Measurements from ENCODE around the gene OSBPL5. TPM values are rescaled to one million over a fixed set of nuclear protein-coding genes. Genes with fewer than 3 reads are reported as not detected.
A peak's percentile ranks its signal among the peaks of the same experiment; 100 is the strongest.

Gene OSBPL5
- total and polyA plus RNA-seq, 9 of the 15 experiments (the other 6 are each of a cell fraction or from before 2014, with no cell fraction given) = 0.06 to 14.8 (median 3.2) TPM

GRCh38 chr11:3140291-3140603, 24.9 kb downstream of the OSBPL5 start (continued):
- TF ChIP-seq TAF9B (IDR thresholded peaks at IDR 0.05; ENCODE audit: partially characterized antibody) = no peak
- TF ChIP-seq GATAD2B (IDR thresholded peaks at IDR 0.05; ENCODE audit: borderline replicate concordance) = no peak

- no peak overlapping the region for H3K27ac ChIP-seq (ENCODE audit: extremely low read depth, low read depth, low read length)
- ATAC-seq (no peak), FAIRE-seq (no peak), DNase-seq (ENCODE audit: extremely low read depth in 1 of 4, low spot score in 3 of 4) (no peak)
- in situ Hi-C loops (cut with MboI) (no loop called here), intact Hi-C loops (cut with micrococcal nuclease) (no loop called here)
- no peak overlapping the region for H3K4me3 ChIP-seq
- H3K9ac ChIP-seq (ENCODE audit: insufficient read depth in 1 of 2, low read depth in 2 of 2, low read length in 2 of 2) = peak overlapping the region in 1 of 2 experiments; percentile 71; a peak in 1 of 4 replicates
- no peaks in the 10 kb centered on the region for H3K27me3 ChIP-seq (ENCODE audit: control insufficient read depth in 2 of 2, insufficient read depth in 2 of 2, low read length in 2 of 2)
- no peaks in the 10 kb centered on the region for H3K79me2 ChIP-seq (ENCODE audit: control insufficient read depth, insufficient read depth, low read length)
- 78% methylated on average over 12 of the region's 15 CpGs for WGBS (ENCODE audit: insufficient coverage, low coverage, missing lambda C conversion rate)
- POLR2A ChIA-PET = interaction anchor here (0.6 to 0.9 kb wide), 2 partner anchors 10 to 691 kb away, joined by 3 read pairs; no protein-coding TSS in a partner anchor
- BruUV-seq (replicated peaks) = no TSS peak
- H3K36me3 ChIP-seq (ENCODE audit: control insufficient read depth, insufficient read depth, low read length) = no peaks in the 10 kb centered on the region
- CTCF ChIA-PET (ENCODE audit: low intra/inter-chr PET ratio) = no interaction called here
- peaks cover 5% of the 10 kb centered on the region; the same call in 1 of the 2 replicates for H4K20me1 ChIP-seq (replicated peaks; ENCODE audit: control insufficient read depth, insufficient read depth, low read length)
- H3K4me2 ChIP-seq (ENCODE audit: insufficient read depth, low read length) = no peak overlapping the region
- no peak overlapping the region for H2AFZ ChIP-seq (ENCODE audit: low read depth, low read length)
- peaks cover 0 to 68% of the 10 kb centered on the region in 2 experiments; a peak in 2 of 5 replicates for H3K4me1 ChIP-seq (replicated peaks in 1 of 2; ENCODE audit: control insufficient read depth in 2 of 2, insufficient read depth in 2 of 2, low read length in 2 of 2)
- no peaks in the 10 kb centered on the region for H3K9me3 ChIP-seq (replicated peaks; ENCODE audit: control insufficient read depth, insufficient read depth, low read depth, low read length)
- H3K9me1 ChIP-seq (ENCODE audit: control insufficient read depth, insufficient read depth, low read length) = peaks cover 3% of the 10 kb centered on the region
- TF ChIP-seq PRDM10 (IDR thresholded peaks at IDR 0.05; ENCODE audit: partially characterized antibody) (peak; percentile 39), DIDO1 (tag; IDR thresholded peaks at IDR 0.05; ENCODE audit: low read depth) (no peak), KDM1A (IDR thresholded peaks at IDR 0.05) (0 out of 4 replicates have a peak, but pooled peaks of 1 of the 2 experiments have one; percentile 20), NEUROD1 (IDR thresholded peaks at IDR 0.05; ENCODE audit: borderline replicate concordance, low read depth, low read length, partially characterized antibody) (no peak), PRMT5 (CRISPR knock-in tag; IDR thresholded peaks at IDR 0.05) (no peak), AFF1 (IDR thresholded peaks at IDR 0.05; ENCODE audit: low read depth in 1 of 2, partially characterized antibody in 2 of 2) (no peak), NELFE (IDR thresholded peaks at IDR 0.05; ENCODE audit: insufficient read depth, insufficient read length) (no peak), U2AF1 (optimal IDR thresholded peaks at IDR 0.05; ENCODE audit: low read depth, low read length) (no peak), HMG20A (CRISPR knock-in tag; conservative IDR thresholded peaks at IDR 0.05) (no peak), BCOR (IDR thresholded peaks at IDR 0.05) (0 out of 2 replicates have a peak, but pooled peaks have one; percentile 45), ZNF184 (CRISPR knock-in tag; IDR thresholded peaks at IDR 0.05) (no peak), TRIM24 (IDR thresholded peaks at IDR 0.05) (no peak)
Measured at GRCh38 chr11:3139481-3140290, 25.4 kb downstream of the OSBPL5 start.
